NB4 (cell line): ENCODE measurements around the gene KLF3.

ENCODE experiments used
- DNase-seq: peaks from one replicate; pipeline ENCODE4 v3.0.0; 2010; ENCODE audit warnings: low read depth
- H3K4me3 ChIP-seq: one replicate; pipeline ENCODE4 v1.5.1; 2011; ENCODE audit warnings: mild to moderate bottlenecking, low read depth, low read length, moderate library complexity
- MYC ChIP-seq: IDR thresholded peaks from 2 replicates; pipeline ENCODE4 v1.6.1; 2011; ENCODE audit warnings: low read depth, low read length
- POLR2A ChIP-seq: IDR thresholded peaks from 2 replicates; pipeline ENCODE4 v1.6.1; 2011; ENCODE audit warnings: mild to moderate bottlenecking; ENCODE audit not compliant: insufficient read length; ENCODE audit errors: extremely low read depth
- TF ChIP-seq, protein P1 (sequence below): IDR thresholded peaks from 2 replicates; pipeline ENCODE4 v1.6.1; 2011; ENCODE audit warnings: low read depth, low read length
- TF ChIP-seq, protein P2 (sequence below): IDR thresholded peaks from one replicate; pipeline ENCODE4 v1.5.1; 2012; ENCODE audit warnings: low read depth, low read length

The KLF3 gene

DNA sequence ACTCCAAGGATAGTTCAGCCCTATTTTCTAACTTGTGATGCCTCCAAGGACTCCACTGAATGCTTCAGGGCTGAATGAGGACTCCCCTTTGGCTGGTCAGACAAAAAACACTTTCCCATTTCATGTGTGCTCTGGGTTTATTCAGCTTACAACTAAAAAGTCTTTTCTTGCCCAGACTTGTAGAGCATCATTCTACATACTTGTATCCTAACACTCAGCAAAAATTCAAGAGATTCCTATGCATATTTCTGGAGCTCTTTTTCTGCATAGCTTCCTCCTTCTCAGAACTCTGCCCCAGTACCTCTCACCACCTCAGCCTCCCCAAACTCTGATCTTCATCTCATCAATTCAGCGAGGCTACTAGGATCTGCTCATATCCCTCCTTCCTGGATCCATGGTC, 22.2 kb upstream of the KLF3 start:
- no peak overlapping the region for H3K4me3 ChIP-seq
- no peak for DNase-seq
- TF ChIP-seq POLR2A: no peak

DNA sequence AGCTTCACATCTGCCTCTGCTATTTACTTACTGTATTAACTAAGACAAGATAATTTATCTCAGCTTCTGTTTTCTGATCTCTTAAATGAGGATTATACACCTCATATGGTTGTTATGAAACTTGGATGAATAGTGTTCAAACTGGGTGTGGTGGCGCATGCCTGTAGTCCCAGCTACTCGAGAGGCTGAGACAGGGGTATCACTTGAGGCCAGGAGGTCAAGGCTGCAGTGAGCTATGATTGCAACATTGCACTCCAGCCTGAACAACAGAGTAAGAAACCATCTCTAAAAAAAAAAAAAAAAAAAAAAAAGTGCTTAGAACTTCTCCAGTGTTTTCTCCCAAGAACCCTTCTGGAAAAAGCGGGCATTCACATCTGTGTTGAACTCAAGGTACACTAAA, 19.8 kb upstream of the KLF3 start:
- no peak for DNase-seq
- no peak for TF ChIP-seq POLR2A
- no peak for TF ChIP-seq MYC
- TF ChIP-seq, protein P1, sequence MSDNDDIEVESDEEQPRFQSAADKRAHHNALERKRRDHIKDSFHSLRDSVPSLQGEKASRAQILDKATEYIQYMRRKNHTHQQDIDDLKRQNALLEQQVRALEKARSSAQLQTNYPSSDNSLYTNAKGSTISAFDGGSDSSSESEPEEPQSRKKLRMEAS: no peak
- TF ChIP-seq, protein P2, sequence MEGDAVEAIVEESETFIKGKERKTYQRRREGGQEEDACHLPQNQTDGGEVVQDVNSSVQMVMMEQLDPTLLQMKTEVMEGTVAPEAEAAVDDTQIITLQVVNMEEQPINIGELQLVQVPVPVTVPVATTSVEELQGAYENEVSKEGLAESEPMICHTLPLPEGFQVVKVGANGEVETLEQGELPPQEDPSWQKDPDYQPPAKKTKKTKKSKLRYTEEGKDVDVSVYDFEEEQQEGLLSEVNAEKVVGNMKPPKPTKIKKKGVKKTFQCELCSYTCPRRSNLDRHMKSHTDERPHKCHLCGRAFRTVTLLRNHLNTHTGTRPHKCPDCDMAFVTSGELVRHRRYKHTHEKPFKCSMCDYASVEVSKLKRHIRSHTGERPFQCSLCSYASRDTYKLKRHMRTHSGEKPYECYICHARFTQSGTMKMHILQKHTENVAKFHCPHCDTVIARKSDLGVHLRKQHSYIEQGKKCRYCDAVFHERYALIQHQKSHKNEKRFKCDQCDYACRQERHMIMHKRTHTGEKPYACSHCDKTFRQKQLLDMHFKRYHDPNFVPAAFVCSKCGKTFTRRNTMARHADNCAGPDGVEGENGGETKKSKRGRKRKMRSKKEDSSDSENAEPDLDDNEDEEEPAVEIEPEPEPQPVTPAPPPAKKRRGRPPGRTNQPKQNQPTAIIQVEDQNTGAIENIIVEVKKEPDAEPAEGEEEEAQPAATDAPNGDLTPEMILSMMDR: no peak
- H3K4me3 ChIP-seq: no peak overlapping the region

DNA sequence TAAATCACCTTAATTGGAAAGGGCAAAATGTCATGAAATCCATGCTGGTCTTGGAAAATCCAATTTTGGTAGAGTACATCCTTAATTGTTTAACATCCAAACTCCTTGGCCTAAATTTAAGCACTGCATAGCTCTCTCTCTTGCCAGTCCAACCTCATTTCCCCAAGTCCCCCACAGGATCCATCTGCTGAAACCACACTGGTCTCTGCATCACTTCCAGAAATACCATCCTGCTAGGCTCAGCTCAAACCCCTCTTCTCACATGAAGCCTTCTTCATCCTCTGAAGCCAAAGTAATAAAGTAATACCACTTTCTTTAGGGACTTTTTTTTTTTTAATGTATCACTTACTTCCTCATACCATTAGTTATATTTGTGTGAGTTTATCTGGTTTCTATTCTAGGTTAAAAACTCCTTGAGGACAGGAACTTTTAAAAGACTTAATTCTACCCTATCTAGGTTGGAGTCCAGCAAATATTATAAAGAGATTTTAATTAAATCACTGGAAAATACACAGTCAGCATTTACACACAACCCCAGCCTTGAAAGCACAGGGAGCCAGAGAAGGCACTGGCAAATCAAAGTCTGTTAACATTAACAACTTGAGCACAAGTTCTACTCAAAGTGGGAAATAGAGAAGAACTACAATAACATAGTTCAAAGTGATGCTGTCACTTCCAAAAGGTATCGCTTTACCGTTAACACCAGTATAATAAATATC, 16.7 kb upstream of the KLF3 start:
- H3K4me3 ChIP-seq: no peak overlapping the region
- TF ChIP-seq, protein P1: no peak
- TF ChIP-seq MYC: no peak
- TF ChIP-seq POLR2A: no peak
- TF ChIP-seq, protein P2: no peak
- no peak for DNase-seq

DNA sequence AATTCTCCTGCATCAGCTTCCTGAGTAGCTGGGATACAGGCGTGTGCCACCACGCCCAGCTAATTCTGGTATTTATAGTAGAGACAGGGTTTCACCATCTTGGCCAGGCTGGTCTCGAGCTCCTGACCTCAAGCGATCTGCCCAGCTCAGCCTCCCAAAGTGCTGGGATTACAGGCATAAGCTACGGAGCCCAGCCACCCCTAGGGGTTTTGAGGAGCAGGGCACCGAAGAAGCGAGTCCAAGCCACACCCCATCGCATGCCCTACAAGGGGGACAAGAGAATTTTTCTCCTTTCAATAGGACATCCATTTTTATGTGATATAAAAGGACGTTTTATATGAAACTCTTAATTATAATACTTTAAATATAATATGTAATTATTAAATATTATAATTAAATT, 13.9 kb upstream of the KLF3 start:
- H3K4me3 ChIP-seq: no peak overlapping the region
- DNase-seq: no peak
- TF ChIP-seq MYC: no peak
- TF ChIP-seq POLR2A: no peak
- TF ChIP-seq, protein P1: no peak
- TF ChIP-seq, protein P2: no peak

DNA sequence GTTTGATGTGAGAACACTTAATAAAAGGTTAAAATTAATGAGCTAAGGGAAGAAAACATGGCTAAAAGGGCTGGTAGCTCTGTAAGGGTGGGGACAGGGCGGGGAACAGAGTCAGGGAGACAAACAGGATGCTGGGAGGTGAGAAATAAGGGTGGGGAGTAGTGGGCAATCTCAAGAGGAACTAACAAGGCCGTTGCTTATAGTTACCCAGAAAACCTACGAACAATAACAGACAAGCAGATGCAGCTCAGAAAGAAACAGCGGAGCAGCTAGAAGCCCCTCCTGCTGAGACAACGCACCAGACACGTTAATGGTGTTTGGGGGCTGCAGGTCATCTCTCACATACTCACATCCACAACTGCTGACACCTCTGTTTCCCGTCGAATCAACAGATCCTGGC, 9.7 kb upstream of the KLF3 start:
- no peak overlapping the region for H3K4me3 ChIP-seq
- peak; percentile 35 for DNase-seq
- TF ChIP-seq, protein P2: no peak
- TF ChIP-seq MYC: no peak
- no peak for TF ChIP-seq POLR2A
- TF ChIP-seq, protein P1: no peak

DNA sequence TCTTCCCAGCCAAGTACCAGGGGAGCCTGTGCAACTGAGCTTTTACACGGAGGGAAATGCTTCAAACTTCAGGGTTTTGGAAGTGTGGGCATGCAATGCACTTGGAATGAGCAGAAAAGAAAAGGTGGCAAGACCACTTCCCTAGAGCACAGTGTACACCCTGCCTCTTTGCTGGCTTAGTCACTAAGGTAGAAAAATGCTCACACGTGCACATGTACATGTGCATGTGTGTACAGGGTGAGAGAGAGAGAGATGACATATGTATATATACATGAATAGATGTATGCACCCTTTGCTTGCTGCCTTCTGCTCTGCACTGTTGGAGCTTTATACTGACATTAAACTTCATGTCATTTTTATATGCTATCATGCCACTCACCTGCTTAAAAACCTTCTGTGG, 7.9 kb upstream of the KLF3 start:
- no peak for DNase-seq
- H3K4me3 ChIP-seq: no peak overlapping the region
- TF ChIP-seq, protein P2: no peak
- TF ChIP-seq, protein P1: no peak
- TF ChIP-seq POLR2A: no peak
- no peak for TF ChIP-seq MYC
